GM23338 (cell line): ENCODE results near the gene SLC35A4. TPM values are rescaled to one million over a fixed set of nuclear protein-coding genes. Genes with fewer than 3 reads are reported as not detected.

Experiments used
- ATAC-seq: fragments of 200-7000 bp; cut with Tn5 transposase; 3 replicates; pipeline ENCODE4 v1.9.1; 2020
- DNase-seq: peaks from one replicate; pipeline ENCODE4 v3.0.0-alpha.2; 2015; ENCODE audit warnings: low spot score
- H2AFZ ChIP-seq: fragments of 200-600 bp; sonication (generic); 2 replicates; pipeline ENCODE4 v1.8.0; 2016; ENCODE audit warnings: antibody characterized with exemption, mild to moderate bottlenecking, moderate library complexity
- H3F3A ChIP-seq: fragments of 200-600 bp; sonication (generic); replicated peaks from 2 replicates; pipeline ENCODE4 v1.8.0; 2017; ENCODE audit warnings: antibody characterized with exemption, mixed run types, low read depth
- H3K27ac ChIP-seq: fragments of 200-600 bp; sonication (generic); 2 replicates; pipeline ENCODE4 v1.6.1; 2016; ENCODE audit warnings: low read depth
- H3K27me3 ChIP-seq: fragments of 200-600 bp; sonication (generic); 2 replicates; pipeline ENCODE4 v1.8.0; 2016; ENCODE audit warnings: mild to moderate bottlenecking, mixed run types, moderate library complexity; ENCODE audit not compliant: insufficient read depth
- H3K36me3 ChIP-seq: fragments of 200-600 bp; sonication (generic); 2 replicates; pipeline ENCODE4 v1.8.0; 2016; ENCODE audit warnings: mild to moderate bottlenecking; ENCODE audit not compliant: insufficient read depth
- H3K4me1 ChIP-seq: fragments of 200-600 bp; sonication (generic); 2 replicates; pipeline ENCODE4 v1.8.0; 2016; ENCODE audit warnings: mild to moderate bottlenecking, moderate library complexity; ENCODE audit not compliant: insufficient read depth
- H3K4me2 ChIP-seq: fragments of 200-600 bp; sonication (generic); 2 replicates; pipeline ENCODE4 v1.7.1; 2017; ENCODE audit warnings: mixed run types
- H3K4me3 ChIP-seq: fragments of 200-600 bp; sonication (generic); 2 replicates; pipeline ENCODE4 v1.6.1; 2016; ENCODE audit warnings: mixed run types
- H3K79me2 ChIP-seq: fragments of 200-600 bp; sonication (generic); replicated peaks from 2 replicates; pipeline ENCODE4 v1.8.0; 2017; ENCODE audit warnings: mild to moderate bottlenecking; ENCODE audit not compliant: insufficient read depth
- H3K9me2 ChIP-seq: fragments of 200-600 bp; sonication (generic); 2 replicates; pipeline ENCODE4 v1.8.0; 2017; ENCODE audit not compliant: insufficient read depth
- H4K20me1 ChIP-seq: fragments of 200-600 bp; sonication (generic); replicated peaks from 2 replicates; pipeline ENCODE4 v1.8.0; 2017; ENCODE audit warnings: mild to moderate bottlenecking; ENCODE audit not compliant: insufficient read depth
- H3K27ac Mint-ChIP-seq: 2 replicates; pipeline ENCODE4 v1.8.0; 2020; ENCODE audit warnings: inconsistent platforms, mild to moderate bottlenecking, moderate library complexity, mixed read lengths
- H3K27me3 Mint-ChIP-seq: 3 replicates; pipeline ENCODE4 v1.8.0; 2022; ENCODE audit warnings: low read depth, mild to moderate bottlenecking, moderate library complexity, mixed read lengths, inconsistent platforms; ENCODE audit not compliant: insufficient read depth, poor library complexity
- H3K36me3 Mint-ChIP-seq: 3 replicates; pipeline ENCODE4 v1.8.0; 2021; ENCODE audit warnings: low read depth, mild to moderate bottlenecking, inconsistent platforms, moderate library complexity, mixed read lengths
- H3K4me1 Mint-ChIP-seq: 3 replicates; pipeline ENCODE4 v1.8.0; 2020; ENCODE audit warnings: mild to moderate bottlenecking, inconsistent platforms, mixed read lengths
- H3K4me3 Mint-ChIP-seq: 3 replicates; pipeline ENCODE4 v1.8.0; 2021; ENCODE audit warnings: moderate library complexity, mild to moderate bottlenecking, inconsistent platforms, mixed read lengths
- H3K9me3 Mint-ChIP-seq: 3 replicates; pipeline ENCODE4 v1.8.0; 2020; ENCODE audit warnings: moderate library complexity, mild to moderate bottlenecking, inconsistent platforms, mixed read lengths
- CREB1 ChIP-seq: fragments of 250-450 bp; sonication (Bioruptor Pico); IDR thresholded peaks from 2 replicates; pipeline ENCODE4 v1.5.0; 2020; ENCODE audit warnings: low read depth, mild to moderate bottlenecking, moderate library complexity
- CTCF ChIP-seq, 2 experiments: fragments of 200-600 bp in 1 of 2; sonication (generic) in 1 of 2; conservative IDR thresholded peaks; 2 replicates each; pipeline versions ENCODE4 v1.5.1 to v1.6.1; 2016 to 2017; ENCODE audit warnings: antibody characterized with exemption in 2 of 2, low read depth in 2 of 2, mild to moderate bottlenecking in 2 of 2, moderate library complexity in 1 of 2
- ETS1 ChIP-seq: IDR thresholded peaks from 2 replicates; pipeline ENCODE4 v1.6.1; 2016; ENCODE audit warnings: antibody characterized with exemption
- EZH2 ChIP-seq: fragments of 200-600 bp; sonication (generic); IDR thresholded peaks from one replicate; pipeline ENCODE4 v1.8.0; 2017; ENCODE audit warnings: antibody characterized with exemption, mild to moderate bottlenecking, low read depth; ENCODE audit not compliant: unreplicated experiment
- EZH2phosphoT487 ChIP-seq: fragments of 200-600 bp; sonication (generic); IDR thresholded peaks from one replicate; pipeline ENCODE4 v1.8.1; 2018; ENCODE audit warnings: antibody characterized with exemption; ENCODE audit not compliant: unreplicated experiment
- JUNB ChIP-seq: IDR thresholded peaks from one replicate; pipeline ENCODE4 v1.6.1; 2016; ENCODE audit warnings: antibody characterized with exemption; ENCODE audit not compliant: unreplicated experiment
- NANOG ChIP-seq: IDR thresholded peaks from 2 replicates; pipeline ENCODE4 v1.6.1; 2016; ENCODE audit warnings: antibody characterized with exemption, borderline replicate concordance
- POLR2AphosphoS5 ChIP-seq: IDR thresholded peaks from 2 replicates; pipeline ENCODE4 v1.6.1; 2016; ENCODE audit warnings: antibody characterized with exemption, low read depth
- REST ChIP-seq: IDR thresholded peaks from one replicate; pipeline ENCODE4 v1.6.1; 2018; ENCODE audit warnings: antibody characterized with exemption; ENCODE audit not compliant: unreplicated experiment
- STAT1 ChIP-seq: IDR thresholded peaks from one replicate; pipeline ENCODE4 v1.6.1; 2016; ENCODE audit warnings: antibody characterized with exemption; ENCODE audit not compliant: unreplicated experiment
- ZNF114 ChIP-seq: fragments of 250-450 bp; sonication (Bioruptor Pico); IDR thresholded peaks from 2 replicates; pipeline ENCODE4 v1.5.0; 2020; ENCODE audit warnings: mild to moderate bottlenecking, moderate library complexity
- ZNF331 ChIP-seq: fragments of 250-450 bp; sonication (Bioruptor Pico); IDR thresholded peaks from 2 replicates; pipeline ENCODE4 v1.5.0; 2020; ENCODE audit warnings: low read depth, mild to moderate bottlenecking, moderate library complexity
- ZNF462 ChIP-seq: fragments of 250-450 bp; sonication (Bioruptor Pico); IDR thresholded peaks from 2 replicates; pipeline ENCODE4 v1.5.0; 2020; ENCODE audit warnings: mild to moderate bottlenecking, moderate library complexity
- polyA plus RNA-seq: library from polyadenylated mRNA; unstranded; fragments of >200 nt; fragmentation: Nextera tagmentation; extraction: Ambion mirVana; gene quantifications from 2 replicates; pipeline ENCODE4 v1.2.1, GENCODE V29; 2016
- total RNA-seq: library from RNA; depleted of rRNA; stranded (reverse); fragments of >200 nt; shearing (Covaris generic); gene quantifications from 2 replicates; pipeline ENCODE4 v1.2.3, GENCODE V29; 2014

The SLC35A4 gene
- total and polyA plus RNA-seq, 2 experiments from 2014 or later: 17.7 to 39.1 TPM

- no peaks in the 10 kb centered on the region; the same call in 2 of the 3 replicates for H3K9me3 Mint-ChIP-seq
- no peak for ATAC-seq
- peaks cover 18% of the 10 kb centered on the region for H3K27me3 Mint-ChIP-seq
- H3K4me1 Mint-ChIP-seq: peaks cover 5% of the 10 kb centered on the region; the same call in 2 of the 3 replicates
- Histone ChIP-seq H3K79me2 (peaks cover 11% of the 10 kb centered on the region), H3K9me2 (no peaks in the 10 kb centered on the region), H3K27me3 (no peaks in the 10 kb centered on the region), H3K4me3 (peak overlapping the region; percentile 86), H3K4me2 (peak overlapping the region; percentile 98), H3K36me3 (no peaks in the 10 kb centered on the region), H4K20me1 (no peaks in the 10 kb centered on the region; the same call in 1 of the 2 replicates), H2AFZ (peak overlapping the region; percentile 95; the same call in 1 of the 2 replicates), H3K4me1 (peaks cover 5% of the 10 kb centered on the region; the same call in 1 of the 2 replicates), H3F3A (no peaks in the 10 kb centered on the region), H3K27ac (no peak overlapping the region)
- H3K27ac Mint-ChIP-seq: peak overlapping the region; percentile 93
- peaks cover 26% of the 10 kb centered on the region for H3K36me3 Mint-ChIP-seq
- DNase-seq: no peak
- H3K4me3 Mint-ChIP-seq: peak overlapping the region; percentile 92
- TF ChIP-seq CTCF (conservative IDR thresholded peaks at IDR 0.05; ENCODE audit: low read depth in 2 of 2) (no peak), ZNF331 (CRISPR knock-in tag) (no peak), STAT1 (no peak), JUNB (no peak), ZNF114 (CRISPR knock-in tag) (no peak), POLR2AphosphoS5 (no peak), NANOG (no peak), CREB1 (CRISPR knock-in tag) (no peak), EZH2phosphoT487 (no peak), EZH2 (no peak), ZNF462 (CRISPR knock-in tag) (no peak), ETS1 (no peak), REST (no peak)
Observed at GRCh38 chr5:140563596-140563995, 1.0 kb upstream of the SLC35A4 start.
